ENCODE results near the gene ZDHHC20. TPM values are rescaled to one million over a fixed set of nuclear protein-coding genes. Genes with fewer than 3 reads are reported as not detected.

ZDHHC20 gene
- total and polyA plus RNA-seq, 2 donors from 2014 or later = 7.2 to 36.1 TPM

GRCh38 chr13:21360463-21360862 lies 98.6 kb downstream of the ZDHHC20 start:
- intact Hi-C loops (cut with DNase I) = no loop called here
- H3K9me3 ChIP-seq (ENCODE audit: control insufficient read depth in 2 of 3, insufficient read depth in 1 of 3, low read length in 3 of 3) = no peaks in the 10 kb centered on the region
- TF ChIP-seq CTCF (IDR thresholded peaks at IDR 0.05; ENCODE audit: borderline replicate concordance, extremely low read depth, insufficient read depth) = no peak
- H3K36me3 ChIP-seq (ENCODE audit: control insufficient read depth in 2 of 3, insufficient read depth in 3 of 3, low read length in 3 of 3) = no peaks in the 10 kb centered on the region
- no peaks in the 10 kb centered on the region for H3K27me3 ChIP-seq (ENCODE audit: control insufficient read depth, insufficient read depth, low read length)
- no peak overlapping the region for H3K9ac ChIP-seq (ENCODE audit: low read length in 3 of 3)
- DNase-seq (no peak), FAIRE-seq (no peak)
- H3K4me3 ChIP-seq (ENCODE audit: low read length in 3 of 3) = no peak overlapping the region
- H3K27ac ChIP-seq (ENCODE audit: low read depth in 2 of 2, low read length in 2 of 2) = no peak overlapping the region
- H3K4me1 ChIP-seq (ENCODE audit: control insufficient read depth in 2 of 3, insufficient read depth in 2 of 3, low read depth in 1 of 3, low read length in 3 of 3) = no peaks in the 10 kb centered on the region

GRCh38 chr13:21359855-21360254 lies 99.2 kb downstream of the ZDHHC20 start:
- Histone ChIP-seq H3K4me1 (ENCODE audit: control insufficient read depth in 2 of 3, insufficient read depth in 2 of 3, low read depth in 1 of 3, low read length in 3 of 3) (no peaks in the 10 kb centered on the region), H3K4me3 (ENCODE audit: low read length in 3 of 3) (no peak overlapping the region), H3K27me3 (ENCODE audit: control insufficient read depth, insufficient read depth, low read length) (no peaks in the 10 kb centered on the region), H3K9me3 (ENCODE audit: control insufficient read depth in 2 of 3, insufficient read depth in 1 of 3, low read length in 3 of 3) (no peaks in the 10 kb centered on the region), H3K27ac (ENCODE audit: low read depth in 2 of 2, low read length in 2 of 2) (no peak overlapping the region), H3K9ac (ENCODE audit: low read length in 3 of 3) (no peak overlapping the region), H3K36me3 (ENCODE audit: control insufficient read depth in 2 of 3, insufficient read depth in 3 of 3, low read length in 3 of 3) (no peaks in the 10 kb centered on the region)
- FAIRE-seq (no peak), DNase-seq (no peak)
- intact Hi-C loops (cut with DNase I) = no loop called here
- no peak for TF ChIP-seq CTCF (IDR thresholded peaks at IDR 0.05; ENCODE audit: borderline replicate concordance, extremely low read depth, insufficient read depth)

- Histone ChIP-seq H3K9ac (ENCODE audit: low read length in 3 of 3) (no peak overlapping the region), H3K27ac (ENCODE audit: low read depth in 2 of 2, low read length in 2 of 2) (no peak overlapping the region), H3K27me3 (ENCODE audit: control insufficient read depth, insufficient read depth, low read length) (no peaks in the 10 kb centered on the region), H3K4me1 (ENCODE audit: control insufficient read depth in 2 of 3, insufficient read depth in 2 of 3, low read depth in 1 of 3, low read length in 3 of 3) (no peaks in the 10 kb centered on the region), H3K4me3 (ENCODE audit: low read length in 3 of 3) (no peak overlapping the region), H3K36me3 (ENCODE audit: control insufficient read depth in 2 of 3, insufficient read depth in 3 of 3, low read length in 3 of 3) (no peaks in the 10 kb centered on the region), H3K9me3 (ENCODE audit: control insufficient read depth in 2 of 3, insufficient read depth in 1 of 3, low read length in 3 of 3) (no peaks in the 10 kb centered on the region)
- TF ChIP-seq CTCF (IDR thresholded peaks at IDR 0.05; ENCODE audit: borderline replicate concordance, extremely low read depth, insufficient read depth) = no peak
- no peak for DNase-seq
- FAIRE-seq = no peak
- intact Hi-C loops (cut with DNase I) = no loop called here
Measured at GRCh38 chr13:21355304-21355703, 103.8 kb downstream of the ZDHHC20 start.

- no peaks in the 10 kb centered on the region for H3K4me1 ChIP-seq (ENCODE audit: control insufficient read depth in 2 of 3, insufficient read depth in 2 of 3, low read depth in 1 of 3, low read length in 3 of 3)
- H3K9me3 ChIP-seq (ENCODE audit: control insufficient read depth in 2 of 3, insufficient read depth in 1 of 3, low read length in 3 of 3) = no peaks in the 10 kb centered on the region
- DNase-seq (no peak), FAIRE-seq (no peak)
- no peaks in the 10 kb centered on the region for H3K36me3 ChIP-seq (ENCODE audit: control insufficient read depth in 2 of 3, insufficient read depth in 3 of 3, low read length in 3 of 3)
- H3K9ac ChIP-seq (ENCODE audit: low read length in 3 of 3) = no peak overlapping the region
- H3K27ac ChIP-seq (ENCODE audit: low read depth in 2 of 2, low read length in 2 of 2) = no peak overlapping the region
- intact Hi-C loops (cut with DNase I) = no loop called here
- H3K4me3 ChIP-seq (ENCODE audit: low read length in 3 of 3) = no peak overlapping the region
- no peak for TF ChIP-seq CTCF (IDR thresholded peaks at IDR 0.05; ENCODE audit: borderline replicate concordance, extremely low read depth, insufficient read depth)
- no peaks in the 10 kb centered on the region for H3K27me3 ChIP-seq (ENCODE audit: control insufficient read depth, insufficient read depth, low read length)
Measured at GRCh38 chr13:21354721-21355120, 104.4 kb downstream of the ZDHHC20 start.
